ENCODE results near the gene REELD1.

Gene REELD1

GRCh38 chr4:146267826-146268225 lies 53.5 kb downstream of the REELD1 start:
- DNase-seq (ENCODE audit: low spot score) = no peak

GRCh38 chr4:146269228-146269653 lies 54.9 kb downstream of the REELD1 start:
- no peak for DNase-seq (ENCODE audit: low spot score)

- no peak for DNase-seq (ENCODE audit: low spot score)
These were observed 57.1 kb downstream of the REELD1 start for GRCh38 chr4:146271466-146271865.

- no peak for DNase-seq (ENCODE audit: low spot score)
These were observed 59.0 kb downstream of the REELD1 start for GRCh38 chr4:146273204-146273901.

GRCh38 chr4:146274774-146275173 lies 60.4 kb downstream of the REELD1 start:
- no peak for DNase-seq (ENCODE audit: low spot score)

- DNase-seq (ENCODE audit: low spot score) = no peak
These were observed 61.0 kb downstream of the REELD1 start for GRCh38 chr4:146275370-146275769.

- DNase-seq (ENCODE audit: low spot score) = no peak
These were observed 64.6 kb downstream of the REELD1 start for GRCh38 chr4:146278986-146279385.
